Measurements from ENCODE around the gene ELAVL2.

DNA sequence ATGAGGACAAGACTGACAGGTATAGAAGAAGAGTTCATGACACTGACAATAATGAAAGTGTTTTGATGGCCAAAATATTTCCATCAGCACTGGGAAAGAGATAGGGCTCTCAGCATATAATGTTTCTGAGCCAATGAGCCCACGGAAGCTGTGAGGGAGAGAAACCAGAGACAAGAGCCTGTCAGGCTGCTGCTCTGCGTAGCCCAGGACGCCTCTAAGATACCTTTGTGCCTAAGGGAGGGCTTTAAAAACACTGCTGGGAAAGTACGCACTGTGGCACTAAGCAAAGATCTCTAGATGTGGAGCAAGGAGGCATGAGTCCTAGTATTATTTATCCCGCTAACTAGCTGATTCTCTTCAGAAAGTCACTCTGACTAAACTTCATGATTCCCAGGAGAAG, 11.0 kb upstream of the ELAVL2 start:
- TF ChIP-seq EZH2 (IDR thresholded peaks at IDR 0.05; ENCODE audit: low read length, unreplicated experiment) (no peak), CTCF (conservative IDR thresholded peaks at IDR 0.05; ENCODE audit: low read depth, low read length) (no peak), EZH2phosphoT487 (IDR thresholded peaks at IDR 0.05; ENCODE audit: borderline replicate concordance, low read length) (no peak)

Data from PC-3 (cell line).